ENCODE results near the gene CCL21.
A peak's percentile ranks its signal among the peaks of the same experiment; 100 is the strongest.
"Not testable (repeated sequence)": the region's sequence is repeated elsewhere in the genome, so short reads cannot be mapped to it uniquely, and the experiment has no call there.

The CCL21 gene

DNA sequence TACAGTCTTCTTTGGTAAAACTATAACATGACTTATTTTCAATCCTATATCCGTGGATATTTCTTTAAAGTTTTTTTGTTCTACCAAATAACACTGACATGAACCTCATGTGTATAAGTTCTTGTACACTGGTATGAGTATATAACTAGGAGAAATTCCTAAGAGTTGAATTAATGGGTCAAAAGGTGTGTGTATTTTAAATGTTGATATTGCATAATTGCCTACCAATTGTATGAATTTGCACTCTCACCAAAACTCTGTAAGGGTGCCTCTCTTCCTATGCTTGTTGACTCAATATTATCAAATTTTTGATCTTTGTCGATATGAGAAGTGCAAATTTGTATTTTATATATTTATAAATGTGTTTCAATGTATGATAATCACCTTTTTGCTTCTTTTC, 22.9 kb upstream of the CCL21 start:
- ATAC-seq (ENCODE audit: low read depth) (peak; percentile 31; the same call in 1 of the 3 replicates), DNase-seq (ENCODE audit: low spot score) (no peak)
- no peaks in the 10 kb centered on the region for H3K36me3 ChIP-seq (ENCODE audit: low read depth)
- TF ChIP-seq, protein P1, sequence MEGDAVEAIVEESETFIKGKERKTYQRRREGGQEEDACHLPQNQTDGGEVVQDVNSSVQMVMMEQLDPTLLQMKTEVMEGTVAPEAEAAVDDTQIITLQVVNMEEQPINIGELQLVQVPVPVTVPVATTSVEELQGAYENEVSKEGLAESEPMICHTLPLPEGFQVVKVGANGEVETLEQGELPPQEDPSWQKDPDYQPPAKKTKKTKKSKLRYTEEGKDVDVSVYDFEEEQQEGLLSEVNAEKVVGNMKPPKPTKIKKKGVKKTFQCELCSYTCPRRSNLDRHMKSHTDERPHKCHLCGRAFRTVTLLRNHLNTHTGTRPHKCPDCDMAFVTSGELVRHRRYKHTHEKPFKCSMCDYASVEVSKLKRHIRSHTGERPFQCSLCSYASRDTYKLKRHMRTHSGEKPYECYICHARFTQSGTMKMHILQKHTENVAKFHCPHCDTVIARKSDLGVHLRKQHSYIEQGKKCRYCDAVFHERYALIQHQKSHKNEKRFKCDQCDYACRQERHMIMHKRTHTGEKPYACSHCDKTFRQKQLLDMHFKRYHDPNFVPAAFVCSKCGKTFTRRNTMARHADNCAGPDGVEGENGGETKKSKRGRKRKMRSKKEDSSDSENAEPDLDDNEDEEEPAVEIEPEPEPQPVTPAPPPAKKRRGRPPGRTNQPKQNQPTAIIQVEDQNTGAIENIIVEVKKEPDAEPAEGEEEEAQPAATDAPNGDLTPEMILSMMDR (IDR thresholded peaks at IDR 0.05; ENCODE audit: poor library complexity, severe bottlenecking) = no peak
- H3K4me3 ChIP-seq (ENCODE audit: severe bottlenecking) = no peak overlapping the region
- H3K27ac ChIP-seq (ENCODE audit: poor library complexity, severe bottlenecking) = no peak overlapping the region
- H3K4me1 ChIP-seq (ENCODE audit: insufficient read depth, poor library complexity, severe bottlenecking) = peaks cover 10% of the 10 kb centered on the region
- H3K9me3 ChIP-seq (ENCODE audit: severe bottlenecking) = no peaks in the 10 kb centered on the region
- H3K27me3 ChIP-seq (ENCODE audit: insufficient read depth, poor library complexity, severe bottlenecking) = no peaks in the 10 kb centered on the region

- Histone ChIP-seq H3K27me3 (ENCODE audit: insufficient read depth, poor library complexity, severe bottlenecking) (no peaks in the 10 kb centered on the region), H3K27ac (ENCODE audit: poor library complexity, severe bottlenecking) (no peak overlapping the region), H3K9me3 (ENCODE audit: severe bottlenecking) (no peaks in the 10 kb centered on the region), H3K4me1 (ENCODE audit: insufficient read depth, poor library complexity, severe bottlenecking) (peaks cover 10% of the 10 kb centered on the region), H3K4me3 (ENCODE audit: severe bottlenecking) (no peak overlapping the region), H3K36me3 (ENCODE audit: low read depth) (no peaks in the 10 kb centered on the region)
- ATAC-seq (ENCODE audit: low read depth) (no peak), DNase-seq (ENCODE audit: low spot score) (no peak)
- TF ChIP-seq, protein P1 (IDR thresholded peaks at IDR 0.05; ENCODE audit: poor library complexity, severe bottlenecking) = no peak
Observed at GRCh38 chr9:34732478-34732877, 22.5 kb upstream of the CCL21 start.

DNA sequence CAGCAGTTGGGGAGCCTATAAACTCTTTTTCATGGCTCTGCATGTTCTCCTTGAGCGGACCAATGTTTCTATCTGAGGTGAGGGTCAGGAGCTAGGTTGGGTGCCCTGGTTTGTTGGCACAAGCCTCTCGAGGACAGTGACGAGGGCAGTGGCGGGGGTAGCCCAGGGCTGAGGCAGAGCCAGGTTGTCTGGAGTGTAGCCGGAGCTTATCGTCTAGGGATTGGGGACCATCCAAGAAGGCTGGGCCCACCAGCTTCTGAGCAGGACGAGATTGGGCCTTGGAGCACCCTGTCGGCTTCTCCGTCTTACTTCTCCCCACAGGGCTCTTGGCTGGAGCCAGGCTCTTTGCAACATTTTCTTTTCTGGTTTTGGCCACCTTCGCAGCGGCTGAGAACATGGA, 13.2 kb upstream of the CCL21 start:
- no peak for DNase-seq (ENCODE audit: low spot score)

DNA sequence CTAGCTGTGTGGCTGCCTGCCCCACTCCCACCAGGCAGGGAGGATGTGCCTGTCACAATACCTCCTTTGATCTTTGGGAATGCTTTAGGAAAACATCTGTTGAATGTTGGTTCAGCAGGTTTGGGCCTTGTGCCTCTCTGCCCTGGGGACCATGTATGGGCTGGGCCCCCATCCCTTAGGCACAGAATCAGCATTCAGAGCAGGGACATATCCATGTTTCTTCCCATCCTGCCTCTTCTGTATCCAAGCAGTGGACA, 9.8 kb upstream of the CCL21 start:
- H3K27ac ChIP-seq (ENCODE audit: poor library complexity, severe bottlenecking); H3K27me3 ChIP-seq (ENCODE audit: insufficient read depth, poor library complexity, severe bottlenecking); DNase-seq (ENCODE audit: low spot score); H3K4me3 ChIP-seq (ENCODE audit: severe bottlenecking); ATAC-seq (ENCODE audit: low read depth); H3K4me1 ChIP-seq (ENCODE audit: insufficient read depth, poor library complexity, severe bottlenecking); H3K36me3 ChIP-seq (ENCODE audit: low read depth); H3K9me3 ChIP-seq (ENCODE audit: severe bottlenecking): not testable (repeated sequence)

More for the DNA sequence above, 13.2 kb upstream of the CCL21 start:
- H3K27ac ChIP-seq (ENCODE audit: poor library complexity, severe bottlenecking) = no peak overlapping the region
- no peaks in the 10 kb centered on the region for H3K4me1 ChIP-seq (ENCODE audit: insufficient read depth, poor library complexity, severe bottlenecking)
- TF ChIP-seq, protein P1 (IDR thresholded peaks at IDR 0.05; ENCODE audit: poor library complexity, severe bottlenecking) = no peak
- H3K27me3 ChIP-seq (ENCODE audit: insufficient read depth, poor library complexity, severe bottlenecking) = no peaks in the 10 kb centered on the region
- H3K4me3 ChIP-seq (ENCODE audit: severe bottlenecking) = no peak overlapping the region
- no peaks in the 10 kb centered on the region for H3K9me3 ChIP-seq (ENCODE audit: severe bottlenecking)
- no peaks in the 10 kb centered on the region for H3K36me3 ChIP-seq (ENCODE audit: low read depth)
- no peak for ATAC-seq (ENCODE audit: low read depth)

DNA sequence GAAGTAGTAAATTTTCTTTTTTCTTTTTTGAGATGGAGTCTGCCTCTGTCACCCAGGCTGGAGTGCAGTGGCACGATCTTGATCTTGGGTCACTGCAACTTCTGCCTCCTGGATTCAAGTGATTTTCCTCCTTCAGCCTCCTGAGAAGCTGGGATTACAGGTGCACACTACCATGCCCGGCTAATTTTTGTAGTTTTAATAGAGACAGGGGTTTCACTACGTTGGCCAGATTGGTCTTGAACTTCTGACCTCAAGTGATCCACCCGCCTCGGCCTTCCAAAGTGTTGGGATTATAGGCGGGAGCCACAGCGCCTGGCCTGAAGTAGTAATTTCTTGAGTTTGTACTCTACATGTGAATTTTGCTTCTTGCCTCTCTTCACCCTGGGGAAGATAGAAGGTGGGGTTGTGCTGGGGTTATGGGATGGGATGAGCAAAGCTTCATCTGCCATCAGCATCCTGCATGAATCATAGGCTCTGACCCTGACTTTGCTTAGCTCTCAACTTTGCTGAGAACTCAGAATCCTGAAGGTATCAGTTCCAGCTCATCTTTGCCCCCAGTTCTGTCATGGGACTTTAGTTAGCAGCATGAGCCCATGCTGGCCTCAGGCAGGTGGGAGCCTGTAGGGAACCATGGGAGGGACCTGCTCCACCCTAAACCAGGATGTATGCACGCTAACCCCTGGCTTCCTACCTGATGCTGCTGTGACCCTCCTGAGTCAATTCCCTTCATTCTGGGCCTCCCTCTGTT, 9.3 kb upstream of the CCL21 start:
- no peaks in the 10 kb centered on the region for H3K36me3 ChIP-seq (ENCODE audit: low read depth)
- no peak overlapping the region for H3K27ac ChIP-seq (ENCODE audit: poor library complexity, severe bottlenecking)
- TF ChIP-seq, protein P1 (IDR thresholded peaks at IDR 0.05; ENCODE audit: poor library complexity, severe bottlenecking) = no peak
- no peaks in the 10 kb centered on the region for H3K4me1 ChIP-seq (ENCODE audit: insufficient read depth, poor library complexity, severe bottlenecking)
- no peaks in the 10 kb centered on the region for H3K9me3 ChIP-seq (ENCODE audit: severe bottlenecking)
- ATAC-seq (ENCODE audit: low read depth) (no peak), DNase-seq (ENCODE audit: low spot score) (no peak)
- no peak overlapping the region for H3K4me3 ChIP-seq (ENCODE audit: severe bottlenecking)
- no peaks in the 10 kb centered on the region for H3K27me3 ChIP-seq (ENCODE audit: insufficient read depth, poor library complexity, severe bottlenecking)

All from RWPE2 (cell line).